Measurements from ENCODE around the gene CAMKMT. TPM values are rescaled to one million over a fixed set of nuclear protein-coding genes. Genes with fewer than 3 reads are reported as not detected.

CAMKMT gene
- total RNA-seq, 6 donors from 2014 or later: 7.7 to 17.8 (median 12.2) TPM

GRCh38 chr2:44453259-44453658, 91.5 kb downstream of the CAMKMT start:
- TF ChIP-seq CTCF (IDR thresholded peaks at IDR 0.05) (no peak), POLR2A (IDR thresholded peaks at IDR 0.05) (no peak), POLR2AphosphoS5 (IDR thresholded peaks at IDR 0.05) (no peak), EP300 (IDR thresholded peaks at IDR 0.05) (no peak)

GRCh38 chr2:44455877-44456276, 94.1 kb downstream of the CAMKMT start:
- DNase-seq (no peak), ATAC-seq (ENCODE audit: low FRiP score in 2 of 2) (no peak)
- H3K36me3 ChIP-seq: no peaks in the 10 kb centered on the region
- H3K27me3 ChIP-seq: no peaks in the 10 kb centered on the region
- H3K27ac ChIP-seq: no peak overlapping the region
- WGBS, 2 donors: 86 to 93% methylated on average over 1 of the region's 1 CpG
- no peak for TF ChIP-seq EP300 (IDR thresholded peaks at IDR 0.05)
- H3K9me3 ChIP-seq: no peaks in the 10 kb centered on the region
- no peak overlapping the region for H3K4me3 ChIP-seq
- H3K4me1 ChIP-seq: no peaks in the 10 kb centered on the region

More at GRCh38 chr2:44453259-44453658, 91.5 kb downstream of the CAMKMT start:
- no peak for ATAC-seq (ENCODE audit: low FRiP score in 2 of 2)
- DNase-seq: no peak
- Histone ChIP-seq H3K36me3 (no peaks in the 10 kb centered on the region), H3K9me3 (no peaks in the 10 kb centered on the region), H3K4me3 (no peak overlapping the region), H3K27me3 (no peaks in the 10 kb centered on the region), H3K27ac (no peak overlapping the region), H3K4me1 (no peaks in the 10 kb centered on the region)
- 94% methylated on average over 1 of the region's 1 CpG for WGBS, 2 donors

GRCh38 chr2:44456946-44457345, 95.2 kb downstream of the CAMKMT start:
- DNase-seq (no peak), ATAC-seq (ENCODE audit: low FRiP score in 2 of 2) (no peak)
- Histone ChIP-seq H3K4me3 (no peak overlapping the region), H3K27ac (no peak overlapping the region), H3K36me3 (no peaks in the 10 kb centered on the region), H3K4me1 (no peaks in the 10 kb centered on the region), H3K9me3 (no peaks in the 10 kb centered on the region), H3K27me3 (no peaks in the 10 kb centered on the region)
- no peak for TF ChIP-seq EP300 (IDR thresholded peaks at IDR 0.05)
- TF ChIP-seq CTCF (IDR thresholded peaks at IDR 0.05): no peak
- no peak for TF ChIP-seq POLR2A (IDR thresholded peaks at IDR 0.05)
- no peak for TF ChIP-seq POLR2AphosphoS5 (IDR thresholded peaks at IDR 0.05)

- ATAC-seq (ENCODE audit: low FRiP score in 2 of 2): no peak
- no peak for TF ChIP-seq POLR2A (IDR thresholded peaks at IDR 0.05)
- TF ChIP-seq EP300 (IDR thresholded peaks at IDR 0.05): no peak
- TF ChIP-seq POLR2AphosphoS5 (IDR thresholded peaks at IDR 0.05): no peak
- no peak for TF ChIP-seq CTCF (IDR thresholded peaks at IDR 0.05)
Measured at GRCh38 chr2:44459739-44460138, 98.0 kb downstream of the CAMKMT start.

GRCh38 chr2:44462934-44463849, 101.4 kb downstream of the CAMKMT start:
- peaks cover 0 to 3% (median 0%) of the 10 kb centered on the region in 4 donors for H3K9me3 ChIP-seq
- no peak overlapping the region for H3K27ac ChIP-seq
- TF ChIP-seq CTCF (IDR thresholded peaks at IDR 0.05): no peak
- no peak for TF ChIP-seq POLR2AphosphoS5 (IDR thresholded peaks at IDR 0.05)
- TF ChIP-seq EP300 (IDR thresholded peaks at IDR 0.05): no peak
- no peak for TF ChIP-seq POLR2A (IDR thresholded peaks at IDR 0.05)
- no peak overlapping the region for H3K4me3 ChIP-seq
- no peaks in the 10 kb centered on the region for H3K27me3 ChIP-seq
- no peaks in the 10 kb centered on the region for H3K4me1 ChIP-seq
- ATAC-seq (ENCODE audit: low FRiP score in 2 of 2) (no peak), DNase-seq (no peak)
- 95 to 97% methylated on average over 3 of the region's 3 CpGs for WGBS, 2 donors
- no peaks in the 10 kb centered on the region for H3K36me3 ChIP-seq

More at GRCh38 chr2:44459739-44460138, 98.0 kb downstream of the CAMKMT start:
- Histone ChIP-seq H3K4me3 (no peak overlapping the region), H3K9me3 (peaks cover 0 to 3% (median 0%) of the 10 kb centered on the region in 4 donors), H3K4me1 (no peaks in the 10 kb centered on the region), H3K36me3 (no peaks in the 10 kb centered on the region), H3K27ac (no peak overlapping the region), H3K27me3 (no peaks in the 10 kb centered on the region)
- no peak for DNase-seq
- WGBS, 2 donors: 73 to 100% methylated on average over 1 of the region's 1 CpG
